A673 (cell line): ENCODE data around the gene CLEC16A. TPM values are rescaled to one million over a fixed set of nuclear protein-coding genes. Genes with fewer than 3 reads are reported as not detected.

Experiments used
- BruUV-seq: library from RNA; stranded (reverse); fragments of 400-500 nt; replicated peaks from 2 replicates; lab custom pipeline; 2021; lab: Mats Ljungman, UMichigan
- CTCF ChIA-PET: fragments of 300-600 bp; sonication (Branson Sonifier 250); formaldehyde crosslinking; loops from one replicate; lab custom pipeline; 2022; ENCODE audit warnings: antibody characterized with exemption; lab: Charles Lee
- POLR2A ChIA-PET: fragments of 300-600 bp; sonication (Branson Sonifier 250); formaldehyde crosslinking; loops from one replicate; lab custom pipeline; 2022; ENCODE audit warnings: antibody characterized with exemption; ENCODE audit not compliant: low non-redundant PET; lab: Charles Lee
- DNase-seq: peaks from one replicate; pipeline ENCODE4 v3.0.0-alpha.2; 2015; ENCODE audit warnings: low spot score
- H3K27ac ChIP-seq: fragments of 200-600 bp; sonication (generic); 2 replicates; pipeline ENCODE4 v1.5.1; 2016; ENCODE audit warnings: mixed run types, low read depth, mild to moderate bottlenecking, mixed read lengths, antibody characterized with exemption, low read length; ENCODE audit not compliant: poor library complexity, severe bottlenecking
- H3K27me3 ChIP-seq: fragments of 200-600 bp; sonication (generic); replicated peaks from 2 replicates; pipeline ENCODE4 v1.6.1; 2017; ENCODE audit warnings: mixed run types, low read depth, mild to moderate bottlenecking, mixed read lengths, antibody characterized with exemption, low read length; ENCODE audit not compliant: insufficient read depth, poor library complexity
- H3K36me3 ChIP-seq: fragments of 200-600 bp; sonication (generic); 2 replicates; pipeline ENCODE4 v1.6.1; 2016; ENCODE audit warnings: mixed run types, mild to moderate bottlenecking, mixed read lengths, antibody characterized with exemption, low read length; ENCODE audit not compliant: insufficient read depth, poor library complexity, severe bottlenecking
- H3K4me1 ChIP-seq: fragments of 200-600 bp; sonication (generic); 2 replicates; pipeline ENCODE4 v1.6.1; 2017; ENCODE audit warnings: mixed run types, mild to moderate bottlenecking, mixed read lengths, antibody characterized with exemption, low read length; ENCODE audit not compliant: insufficient read depth, poor library complexity, severe bottlenecking
- H3K4me3 ChIP-seq: fragments of 200-600 bp; sonication (generic); 2 replicates; pipeline ENCODE4 v1.5.1; 2016; ENCODE audit warnings: low read depth, mixed run types, mild to moderate bottlenecking, mixed read lengths, low read length; ENCODE audit not compliant: poor library complexity, severe bottlenecking
- H3K9me3 ChIP-seq: fragments of 200-600 bp; sonication (generic); 2 replicates; pipeline ENCODE4 v1.6.1; 2016; ENCODE audit warnings: mixed run types, low read depth, mild to moderate bottlenecking, mixed read lengths, antibody characterized with exemption, low read length; ENCODE audit not compliant: poor library complexity, severe bottlenecking
- CTCF ChIP-seq: fragments of 300-800, 200-600 bp; sonication (generic); conservative IDR thresholded peaks from 2 replicates; pipeline ENCODE4 v1.5.1; 2017; ENCODE audit warnings: low read depth, mild to moderate bottlenecking, antibody characterized with exemption, low read length, moderate library complexity, mixed read lengths
- EZH2 ChIP-seq: fragments of 200-600 bp; sonication (generic); IDR thresholded peaks from 2 replicates; pipeline ENCODE4 v1.6.1; 2017; ENCODE audit warnings: borderline replicate concordance, low read depth, mild to moderate bottlenecking, mixed read lengths, antibody characterized with exemption, low read length; ENCODE audit not compliant: poor library complexity, severe bottlenecking
- intact Hi-C: fragments of 100-400 bp; cut with micrococcal nuclease; formaldehyde crosslinking; loops from one replicate; pipeline ENCODE4 v1.10.0; 2022; ENCODE audit not compliant: unreplicated experiment
- total RNA-seq: library from RNA; stranded (reverse); gene quantifications from 2 replicates; pipeline ENCODE4 v1.2.3, GENCODE V29; 2021

Gene CLEC16A
- total RNA-seq, 1 experiment from 2014 or later, result 23.4 TPM

- Histone ChIP-seq H3K4me3 (no peak overlapping the region), H3K36me3 (no peaks in the 10 kb centered on the region), H3K9me3 (no peaks in the 10 kb centered on the region), H3K27ac (no peak overlapping the region), H3K4me1 (no peaks in the 10 kb centered on the region), H3K27me3 (no peaks in the 10 kb centered on the region)
- BruUV-seq, result no TSS peak
- TF ChIP-seq CTCF, result no peak
- no peak for TF ChIP-seq EZH2
- intact Hi-C loops, result no loop called here
- CTCF ChIA-PET, result no interaction called here
- DNase-seq, result no peak
- POLR2A ChIA-PET, result no interaction called here
Observed at GRCh38 chr16:10994571-10994970, 50.2 kb downstream of the CLEC16A start.

- no TSS peak for BruUV-seq
- Histone ChIP-seq H3K4me1 (no peaks in the 10 kb centered on the region), H3K27ac (no peak overlapping the region), H3K9me3 (no peaks in the 10 kb centered on the region), H3K4me3 (no peak overlapping the region), H3K36me3 (no peaks in the 10 kb centered on the region), H3K27me3 (no peaks in the 10 kb centered on the region)
- ChIA-PET CTCF (no interaction called here), POLR2A (no interaction called here)
- intact Hi-C loops, result no loop called here
- DNase-seq, result no peak
- TF ChIP-seq EZH2, result no peak
- TF ChIP-seq CTCF, result no peak
Observed at GRCh38 chr16:10995565-10995964, 51.2 kb downstream of the CLEC16A start.

GRCh38 chr16:10997485-10997884 lies 53.1 kb downstream of the CLEC16A start:
- Histone ChIP-seq H3K27me3 (no peaks in the 10 kb centered on the region), H3K4me1 (no peaks in the 10 kb centered on the region), H3K9me3 (no peaks in the 10 kb centered on the region), H3K4me3 (no peak overlapping the region), H3K27ac (no peak overlapping the region), H3K36me3 (no peaks in the 10 kb centered on the region)
- CTCF ChIA-PET, result no interaction called here
- POLR2A ChIA-PET, result no interaction called here
- BruUV-seq, result no TSS peak
- TF ChIP-seq EZH2 (no peak), CTCF (no peak)
- intact Hi-C loops, result no loop called here
- DNase-seq, result no peak
